ENCODE results near the gene TMEM128.
"Not testable (repeated sequence)": the region's sequence is repeated elsewhere in the genome, so short reads cannot be mapped to it uniquely, and the experiment has no call there.

Gene TMEM128

GRCh38 chr4:4254666-4255065 lies 6.6 kb upstream of the TMEM128 start:
- DNase-seq: no peak

GRCh38 chr4:4254199-4254598 lies 6.2 kb upstream of the TMEM128 start:
- DNase-seq: no peak

DNA sequence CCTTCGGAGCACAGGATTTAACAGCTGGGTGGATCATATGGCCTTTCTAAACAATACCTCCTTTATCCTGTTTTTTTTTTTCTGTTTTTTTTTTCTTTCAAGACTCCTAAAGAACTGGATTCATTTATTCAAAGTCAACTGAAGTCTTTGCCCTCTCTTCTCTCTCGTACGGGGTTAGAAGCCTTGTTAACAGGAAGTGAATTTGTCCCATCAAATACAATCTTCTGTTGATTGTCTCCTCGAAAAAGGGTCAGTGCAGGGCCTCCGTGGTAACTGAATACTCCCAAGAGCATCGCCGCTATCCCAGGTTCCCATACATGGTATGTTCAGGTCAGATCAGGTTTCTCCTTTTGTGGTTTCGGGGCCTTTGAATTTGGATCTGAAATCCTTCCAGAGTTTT lies 1.8 kb upstream of the TMEM128 start:
- no peak for DNase-seq

- DNase-seq: not testable (repeated sequence)
These were observed 1.3 kb upstream of the TMEM128 start for GRCh38 chr4:4249342-4249741.

DNA sequence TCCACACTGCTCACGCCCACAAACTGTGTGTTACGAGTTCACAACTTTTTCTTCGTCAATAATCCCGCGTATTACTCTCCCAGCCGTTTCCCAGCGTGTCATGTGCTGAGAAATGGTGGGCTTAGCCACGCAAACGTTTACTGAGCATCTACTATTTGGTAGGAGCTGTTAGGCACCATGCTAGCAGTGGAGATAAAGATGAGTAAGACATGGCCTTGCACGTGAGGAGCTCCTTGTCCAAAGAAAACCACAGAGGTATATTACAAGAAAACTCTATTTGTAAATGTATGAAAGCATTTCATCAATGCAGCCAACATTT lies 821 bp upstream of the TMEM128 start:
- DNase-seq: no peak

GRCh38 chr4:4247696-4248028 lies 361 bp downstream of the TMEM128 start:
- no peak for DNase-seq

DNA sequence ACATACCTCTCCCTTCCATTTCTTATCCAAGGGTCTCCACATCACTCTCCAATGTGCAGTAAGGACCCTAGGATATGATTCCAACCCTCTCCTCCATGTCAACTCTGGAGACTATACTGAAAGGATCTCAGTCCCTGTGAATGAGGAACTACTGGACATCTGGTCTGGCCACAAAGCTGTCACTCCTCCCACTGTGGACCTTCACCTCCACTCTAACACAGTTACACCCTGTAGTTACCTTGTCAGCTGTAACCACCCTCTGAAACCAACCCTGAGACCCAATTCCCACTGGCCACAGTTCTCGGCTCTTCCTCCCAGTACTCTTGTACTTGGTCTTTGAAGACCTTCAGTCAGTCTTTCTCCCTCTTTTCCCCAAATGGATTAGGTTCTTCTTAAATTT lies 2.9 kb downstream of the TMEM128 start:
- no peak for DNase-seq

- not testable (repeated sequence) for DNase-seq
These were observed 8.5 kb downstream of the TMEM128 start for GRCh38 chr4:4239551-4239950.

GRCh38 chr4:4233610-4234009 lies 14.4 kb downstream of the TMEM128 start:
- DNase-seq: no peak

- DNase-seq: no peak
These were observed 19.7 kb downstream of the TMEM128 start for GRCh38 chr4:4228356-4228668.

- DNase-seq: no peak
These were observed 20.3 kb downstream of the TMEM128 start for GRCh38 chr4:4227510-4228355.

GRCh38 chr4:4226606-4227438 lies 21.2 kb downstream of the TMEM128 start, which contains the start of gene OTOP1:
OTOP1 (minus strand) TSS chr4:4226929; CDS start chr4:4226864, 65 bp downstream.
- DNase-seq: no peak

GRCh38 chr4:4225915-4226605 lies 22.0 kb downstream of the TMEM128 start:
- no peak for DNase-seq

DNA sequence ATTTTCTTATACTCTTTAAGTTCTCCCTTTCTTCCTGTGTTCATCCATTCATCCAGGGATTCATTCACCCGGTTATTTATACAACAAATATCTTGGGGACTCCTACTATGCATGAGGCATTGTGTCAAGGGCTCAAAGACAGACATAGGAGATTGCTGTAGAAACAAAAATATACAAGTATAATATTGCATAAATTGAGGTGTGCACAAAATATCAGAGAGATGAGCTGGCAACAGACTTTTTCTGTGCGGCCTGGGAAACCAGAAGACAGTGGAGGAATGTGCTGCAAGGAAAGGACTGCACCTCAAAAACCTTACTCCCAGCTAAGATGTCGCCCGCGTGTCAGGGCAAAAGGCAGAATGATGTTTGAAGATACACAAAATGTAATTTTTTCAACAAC lies 30.9 kb downstream of the TMEM128 start:
- DNase-seq: no peak

GRCh38 chr4:4216648-4217047 lies 31.4 kb downstream of the TMEM128 start:
- DNase-seq: no peak

DNA sequence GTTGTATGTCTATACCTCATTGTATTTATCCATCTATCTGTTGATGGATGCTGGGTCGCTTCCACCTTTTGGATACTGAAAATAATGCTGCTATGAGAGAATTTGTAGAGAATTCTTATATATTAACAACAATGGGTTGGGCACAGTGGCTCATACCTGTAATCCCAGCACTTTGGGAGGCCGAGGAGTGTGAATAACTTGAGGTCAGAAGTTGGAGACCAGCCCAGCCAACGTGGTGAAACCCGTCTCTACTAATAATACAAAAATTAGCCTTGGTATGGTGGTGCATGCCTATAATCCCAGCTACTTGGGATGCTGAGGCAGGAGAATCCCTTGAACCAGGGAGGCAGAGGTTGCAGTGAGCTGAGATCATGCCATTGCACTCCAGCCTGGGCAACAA lies 34.3 kb downstream of the TMEM128 start:
- DNase-seq: not testable (repeated sequence)

- DNase-seq: no peak
These were observed 41.8 kb downstream of the TMEM128 start for GRCh38 chr4:4206204-4206603.

GRCh38 chr4:4204401-4204745 lies 43.6 kb downstream of the TMEM128 start:
- no peak for DNase-seq

DNA sequence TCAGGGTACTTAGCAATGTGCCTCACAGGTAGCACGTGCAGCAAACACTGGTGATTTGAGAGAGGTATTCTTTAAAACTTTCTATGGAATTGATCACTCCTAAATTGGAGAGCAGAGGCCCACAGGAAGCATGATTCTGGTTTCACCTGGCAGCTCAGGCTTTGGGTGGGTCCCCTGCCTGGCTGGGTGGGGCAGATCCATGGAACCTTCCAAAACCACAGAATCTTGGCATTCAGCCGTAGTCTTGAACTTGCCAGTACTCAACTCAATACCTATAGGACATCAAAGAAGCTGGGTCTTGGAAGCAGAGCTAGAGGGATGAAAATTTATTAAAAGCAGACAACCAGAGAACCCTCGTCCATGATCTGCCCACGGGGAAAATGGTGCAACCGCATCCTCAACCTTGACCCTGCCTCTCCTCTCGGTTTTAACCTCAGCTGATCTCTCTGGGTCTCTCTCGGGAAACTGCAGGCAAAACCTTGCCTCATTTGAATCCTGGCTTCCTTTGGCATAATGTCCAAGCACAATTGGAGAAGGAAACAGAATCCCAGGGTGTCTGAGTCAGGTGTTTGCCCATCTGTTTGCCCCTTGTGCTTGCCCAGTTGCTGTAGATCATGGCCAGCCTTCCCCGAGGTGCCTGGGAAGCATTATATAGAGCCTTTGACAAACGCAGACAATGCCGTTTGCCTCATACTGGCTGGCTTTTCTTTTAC lies 44.2 kb downstream of the TMEM128 start:
- DNase-seq: no peak

GRCh38 chr4:4202510-4202909 lies 45.5 kb downstream of the TMEM128 start:
- no peak for DNase-seq

GRCh38 chr4:4200624-4201023 lies 47.4 kb downstream of the TMEM128 start:
- no peak for DNase-seq

- DNase-seq: no peak
These were observed 52.7 kb downstream of the TMEM128 start for GRCh38 chr4:4195354-4195753.

DNA sequence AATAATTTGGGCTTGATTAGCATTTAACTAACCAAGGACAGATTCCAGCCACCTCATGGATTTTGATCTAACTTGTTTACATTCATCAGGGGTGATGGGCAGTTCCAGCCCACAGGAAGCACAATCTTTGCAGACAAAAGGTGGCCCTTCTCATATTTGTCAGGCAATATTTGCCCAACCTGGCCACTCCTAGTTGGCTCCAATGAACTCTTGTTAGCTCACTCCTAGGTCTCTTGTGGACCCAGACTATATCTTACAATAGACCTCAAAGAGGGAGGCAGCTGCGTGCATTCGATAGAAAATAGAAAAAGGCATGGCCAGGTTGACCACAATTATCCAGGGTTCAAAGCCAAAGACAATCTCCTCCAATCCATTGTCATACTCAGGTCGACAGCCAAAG lies 59.5 kb downstream of the TMEM128 start:
- DNase-seq: not testable (repeated sequence)
